TTC549 (cell line): Measurements from ENCODE around the gene KIAA0586.
"Not testable (repeated sequence)": the region's sequence is repeated elsewhere in the genome, so short reads cannot be mapped to it uniquely, and the experiment has no call there.

ENCODE experiments used
- FAIRE-seq: peaks from 2 replicates; lab custom pipeline; 2012; peaks lifted over from hg19 to GRCh38; lab: Jason Lieb, UNC

KIAA0586 gene

DNA sequence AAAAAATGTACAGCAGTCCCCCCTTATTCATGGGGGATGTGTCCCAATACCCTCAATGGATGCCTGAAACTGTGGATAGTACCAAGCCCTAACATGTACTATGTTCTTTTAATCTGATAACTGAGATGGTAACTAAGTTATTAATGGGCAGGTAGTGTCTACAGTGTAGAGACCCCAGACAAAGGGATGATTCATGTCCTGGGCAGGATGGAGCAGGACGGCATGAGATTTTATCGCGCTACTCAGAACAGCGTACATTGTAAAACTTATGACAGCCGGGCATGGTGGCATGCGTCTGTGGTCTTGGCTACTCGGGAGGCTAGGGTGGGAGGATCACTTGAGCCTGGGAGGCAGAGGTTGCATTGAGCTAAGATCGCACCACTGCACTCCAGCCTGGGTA, 37.1 kb downstream of the KIAA0586 start:
- FAIRE-seq = no peak

DNA sequence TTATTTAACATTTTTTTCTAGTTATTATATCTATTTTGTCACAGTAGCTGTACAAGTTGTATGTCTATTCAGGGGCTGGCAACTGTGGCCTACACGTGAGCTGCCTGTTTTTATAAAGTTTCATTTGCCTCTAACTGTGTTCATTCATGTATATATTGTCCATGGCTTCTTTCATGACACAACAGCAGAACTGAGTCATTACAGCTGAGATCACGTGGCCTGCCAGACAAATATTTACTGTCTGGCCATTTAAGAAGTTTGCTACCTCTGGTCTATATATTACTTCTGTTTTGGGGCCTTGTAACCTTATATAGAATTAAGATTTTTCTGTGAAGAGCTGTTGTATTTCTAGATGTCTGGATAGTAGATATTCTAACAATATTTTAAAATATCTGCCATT, 37.9 kb downstream of the KIAA0586 start:
- no peak for FAIRE-seq

DNA sequence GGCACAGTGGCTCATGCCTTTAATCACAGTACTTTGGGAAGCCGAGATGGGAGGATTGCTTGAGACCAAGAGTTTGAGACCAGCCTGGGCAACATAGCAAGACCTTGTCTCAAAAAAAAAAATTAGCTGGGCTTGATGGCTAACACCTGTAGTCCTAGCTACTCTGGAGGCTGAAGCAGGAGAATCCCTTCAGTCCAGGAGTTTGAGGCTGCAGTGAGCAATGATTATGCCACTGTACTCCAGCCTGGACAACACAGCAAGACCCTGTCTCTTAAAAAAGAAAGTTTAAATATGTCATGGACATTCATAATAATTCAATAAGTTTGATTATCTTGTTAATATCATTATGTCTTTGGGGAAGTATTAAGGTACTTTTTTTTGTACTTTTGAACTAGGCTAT, 38.9 kb downstream of the KIAA0586 start:
- FAIRE-seq = no peak

DNA sequence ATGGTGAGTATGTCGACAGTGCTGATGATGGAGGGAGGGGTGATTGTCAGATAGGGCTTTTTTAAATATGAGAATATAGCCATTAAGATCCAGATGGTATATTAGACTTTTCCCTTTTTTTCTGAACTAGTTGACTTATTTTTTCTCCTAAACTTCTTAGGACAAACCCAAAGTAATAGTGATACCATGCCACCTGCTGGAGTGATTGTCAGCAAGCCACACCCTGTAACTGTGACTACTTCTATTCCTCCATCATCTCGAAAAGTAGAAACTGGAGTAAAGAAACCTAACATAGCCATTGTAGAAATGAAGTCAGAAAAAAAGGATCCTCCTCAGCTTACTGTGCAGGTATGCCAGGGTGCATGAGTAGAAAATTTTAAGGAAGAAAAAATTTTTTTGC, 40.1 kb downstream of the KIAA0586 start:
- FAIRE-seq = no peak

DNA sequence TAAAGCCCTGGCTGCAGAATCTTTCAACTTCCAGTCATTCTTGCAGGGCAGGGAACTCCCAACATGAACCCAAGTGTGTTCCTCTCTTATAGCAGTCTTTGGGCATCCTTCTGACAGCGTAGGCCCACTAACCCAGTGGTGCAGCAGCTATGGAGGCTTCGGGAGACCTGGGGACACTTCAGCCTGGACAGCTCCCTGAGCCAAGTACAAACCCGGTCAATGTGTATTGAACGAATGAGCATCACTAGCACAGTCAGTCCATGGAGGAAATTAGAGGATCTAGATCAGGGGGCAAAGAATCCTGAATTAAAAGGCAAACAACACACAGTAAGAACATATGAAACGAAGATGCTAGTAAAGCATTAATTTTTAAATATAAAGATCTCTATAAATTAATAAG, 41.8 kb downstream of the KIAA0586 start:
- FAIRE-seq = no peak

DNA sequence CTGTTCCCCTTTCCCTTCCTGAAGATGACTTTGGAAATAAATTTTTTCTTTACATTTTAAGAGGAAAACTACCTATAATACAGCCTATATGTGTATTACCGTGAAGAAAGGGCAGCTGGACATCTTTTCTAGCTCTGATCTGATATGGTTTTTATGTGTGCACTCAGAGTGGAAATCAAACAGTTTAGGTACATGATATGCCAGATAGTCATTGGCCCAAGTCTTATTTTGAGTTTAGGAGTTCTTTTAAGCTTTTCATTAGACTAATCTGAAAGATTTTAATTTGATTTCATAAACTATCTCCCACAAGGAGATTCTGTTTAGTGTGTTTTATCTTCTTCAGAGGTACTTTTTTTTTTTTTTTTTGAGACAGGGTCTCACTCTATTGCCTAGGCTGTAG, 48.8 kb downstream of the KIAA0586 start:
- FAIRE-seq = no peak

DNA sequence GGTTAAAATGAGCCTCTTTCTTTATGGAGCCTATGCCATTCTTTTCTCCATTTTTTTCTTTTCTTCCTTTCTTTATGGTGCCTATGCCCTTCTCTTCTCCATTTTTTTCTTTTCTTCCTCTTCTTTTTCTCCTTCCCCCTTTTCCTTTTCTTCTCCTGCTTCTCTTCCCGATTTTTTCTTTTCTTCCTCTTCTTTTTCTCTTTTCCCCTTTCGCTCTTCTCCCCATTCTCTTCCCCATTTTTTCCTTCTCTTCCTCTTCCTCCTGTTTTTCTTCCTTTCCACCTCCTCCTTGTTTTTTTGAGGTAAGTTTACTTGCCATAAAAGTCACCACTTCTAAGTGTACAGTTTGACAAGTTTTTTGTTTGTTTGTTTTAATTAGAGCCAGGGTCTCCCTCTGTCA, 50.1 kb downstream of the KIAA0586 start:
- no peak for FAIRE-seq

DNA sequence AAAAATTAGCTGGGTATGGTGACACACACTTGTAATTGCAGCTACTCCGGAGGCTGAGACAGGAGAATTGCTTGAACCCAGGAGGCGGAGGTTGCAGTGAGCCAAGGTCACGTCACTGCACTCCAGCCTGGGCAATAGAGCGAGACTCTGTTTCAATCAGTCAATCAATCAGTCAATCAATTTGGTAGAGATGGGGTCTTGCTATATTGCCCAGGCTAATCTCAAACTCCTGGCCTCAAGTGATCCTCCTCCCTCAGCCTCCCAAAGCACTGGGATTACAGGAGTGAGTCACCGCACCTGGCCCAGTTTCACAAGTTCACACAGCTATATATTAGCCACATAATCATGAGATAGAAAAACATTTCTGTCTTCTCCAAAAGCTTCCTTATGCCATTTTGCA, 50.8 kb downstream of the KIAA0586 start:
- not testable (repeated sequence) for FAIRE-seq

DNA sequence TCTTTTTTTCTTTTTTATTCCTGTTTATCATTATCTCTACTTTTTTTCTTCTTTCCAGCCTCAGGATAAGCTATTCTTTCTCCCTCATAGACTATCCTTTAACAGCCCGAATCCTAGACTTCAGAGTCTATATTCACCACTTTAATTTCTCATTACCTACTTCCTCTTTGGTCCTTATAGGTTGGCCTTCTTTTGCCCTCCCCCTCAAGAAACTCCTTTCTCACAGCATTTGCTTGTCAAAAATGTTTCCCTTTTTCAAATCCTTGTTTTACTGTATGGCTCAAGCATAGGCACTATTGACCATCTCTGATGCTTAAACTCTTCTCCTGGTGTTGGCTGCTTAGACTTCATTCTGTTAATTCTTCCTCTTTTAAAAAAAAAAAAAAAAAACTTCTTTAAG, 52.5 kb downstream of the KIAA0586 start:
- FAIRE-seq = no peak

DNA sequence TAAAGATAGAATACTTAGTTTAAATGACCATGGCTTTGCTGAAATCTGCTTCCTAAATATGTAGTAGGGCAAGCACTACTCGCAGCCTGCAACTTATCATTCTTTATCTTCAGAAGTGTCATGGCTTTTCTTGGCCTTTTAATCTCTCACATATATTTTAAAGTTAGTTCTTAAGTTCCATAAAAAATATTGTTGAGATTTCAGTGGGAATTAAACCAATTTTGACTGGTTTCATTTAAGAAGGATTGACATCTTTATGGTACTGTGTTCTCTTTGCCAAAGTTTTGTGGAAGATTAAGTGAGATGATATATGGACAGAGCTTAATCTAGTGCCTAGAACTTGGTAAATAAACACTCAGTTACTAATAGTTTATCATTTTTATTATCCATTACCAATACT, 56.7 kb downstream of the KIAA0586 start:
- FAIRE-seq = no peak

DNA sequence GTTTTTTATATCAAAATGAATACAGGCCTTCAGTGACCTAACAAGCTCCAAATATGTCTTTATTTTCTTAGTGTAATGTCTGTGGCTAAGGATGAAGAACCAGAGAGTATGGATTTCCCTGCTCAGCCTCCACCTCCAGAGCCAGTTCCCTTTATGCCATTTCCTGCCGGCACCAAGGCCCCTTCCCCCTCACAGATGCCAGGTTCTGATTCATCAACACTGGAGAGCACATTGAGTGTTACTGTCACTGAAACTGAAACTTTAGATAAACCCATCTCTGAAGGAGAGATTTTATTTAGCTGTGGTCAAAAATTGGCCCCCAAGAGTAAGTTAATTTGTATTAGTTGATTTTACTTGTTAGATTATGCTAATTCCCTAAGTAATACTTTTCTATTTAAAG, 61.0 kb downstream of the KIAA0586 start:
- no peak for FAIRE-seq

DNA sequence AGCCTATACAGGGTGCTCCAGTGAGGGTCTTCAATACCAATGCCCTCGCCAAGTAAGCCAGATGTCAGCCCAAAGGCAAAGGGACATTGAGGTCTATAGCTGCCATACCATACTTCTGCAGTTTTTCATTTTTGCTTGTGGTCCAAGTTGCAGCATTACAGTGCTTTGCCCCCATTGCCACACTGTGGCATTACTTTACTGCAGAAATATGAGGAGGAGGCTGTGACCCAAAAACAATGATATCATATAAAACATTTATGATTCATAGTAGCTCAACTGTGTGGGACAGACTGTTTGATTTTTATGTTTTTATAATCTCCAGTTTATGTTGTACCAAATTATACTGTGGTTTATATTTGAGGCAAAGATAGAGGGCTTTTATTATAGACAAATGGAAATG, 64.1 kb downstream of the KIAA0586 start:
- FAIRE-seq = no peak

DNA sequence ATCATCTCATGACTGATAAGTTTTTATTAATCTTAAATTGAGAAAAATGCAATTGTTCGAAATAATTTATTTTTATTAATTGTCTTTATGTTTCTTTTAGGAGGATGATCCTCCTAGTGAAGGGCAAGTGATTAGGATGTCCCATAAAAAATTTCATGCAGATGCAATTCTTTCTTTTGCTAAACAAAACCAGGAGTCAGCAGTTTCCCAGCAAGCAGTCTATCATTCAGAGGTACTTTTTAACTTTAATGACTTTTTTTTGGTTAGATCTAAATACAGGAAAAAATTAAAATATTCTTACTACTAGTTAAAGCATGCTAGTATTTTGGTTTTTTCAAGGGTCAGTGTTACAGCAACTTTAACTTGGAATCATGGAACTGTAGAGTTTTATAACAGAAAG, 64.5 kb downstream of the KIAA0586 start:
- no peak for FAIRE-seq

DNA sequence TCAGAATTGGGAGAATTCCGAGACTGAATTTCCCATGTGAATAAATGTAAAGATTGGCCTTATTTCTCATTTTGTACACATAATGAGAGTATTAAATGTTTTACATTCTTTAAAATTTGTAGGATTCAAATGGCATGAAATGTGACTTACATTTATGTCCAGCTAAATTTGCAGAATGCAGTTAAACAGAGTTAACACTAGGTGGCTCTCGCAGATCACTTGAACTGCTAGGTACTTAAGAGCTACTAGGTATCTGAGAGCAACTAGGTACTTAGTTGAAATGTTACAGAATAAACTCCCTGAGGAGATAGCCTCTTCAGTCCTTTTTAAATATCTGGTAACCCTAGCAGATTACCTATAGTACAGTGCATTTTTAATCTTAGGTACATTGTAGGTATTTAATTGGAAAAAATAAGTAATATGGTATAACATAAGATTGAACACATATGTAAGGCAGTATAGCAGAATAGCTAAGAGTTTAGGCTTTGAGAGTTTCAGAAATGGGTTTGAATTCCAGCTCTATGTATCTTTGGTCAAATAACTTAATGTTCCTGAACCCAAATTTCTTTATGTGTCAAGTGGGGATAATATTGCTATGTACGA, 73.8 kb downstream of the KIAA0586 start:
- peak; percentile 86 for FAIRE-seq

DNA sequence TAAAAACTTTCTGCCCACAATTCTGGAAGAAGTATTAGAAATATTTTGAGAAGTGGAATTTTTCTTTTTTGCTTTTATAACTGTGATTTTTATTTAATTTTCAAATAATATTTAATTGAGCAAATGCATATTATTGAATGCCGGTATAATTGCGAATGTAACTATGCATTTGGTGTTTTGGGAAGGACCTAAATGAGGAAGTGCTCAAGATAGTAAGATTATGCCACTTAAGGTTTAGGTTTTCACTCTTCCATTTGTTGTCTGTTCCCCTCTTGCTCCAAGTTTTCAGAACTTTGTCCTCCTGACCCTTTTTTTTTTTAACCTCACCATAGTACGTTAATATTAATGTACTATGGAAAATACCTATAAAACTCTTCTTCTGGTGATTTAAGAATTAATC, 85.8 kb downstream of the KIAA0586 start:
- FAIRE-seq = no peak

DNA sequence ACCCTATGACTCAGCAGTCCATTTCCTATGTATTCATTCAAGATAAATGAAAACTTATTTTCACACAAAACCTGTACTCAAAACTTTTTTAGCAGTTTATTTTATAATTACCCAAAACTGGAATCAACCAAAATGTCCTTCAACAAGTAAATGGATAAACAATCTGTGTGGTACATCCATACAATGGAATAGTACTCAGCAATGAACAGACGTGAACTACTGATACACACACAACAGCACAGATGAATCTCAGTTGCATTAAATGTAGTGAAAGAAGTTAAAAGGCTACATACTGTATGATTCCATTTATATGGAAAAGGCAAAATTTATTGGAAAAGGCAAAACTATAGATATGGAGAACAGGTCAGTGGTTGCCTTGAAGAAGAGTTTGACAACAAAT, 90.1 kb downstream of the KIAA0586 start:
- no peak for FAIRE-seq

DNA sequence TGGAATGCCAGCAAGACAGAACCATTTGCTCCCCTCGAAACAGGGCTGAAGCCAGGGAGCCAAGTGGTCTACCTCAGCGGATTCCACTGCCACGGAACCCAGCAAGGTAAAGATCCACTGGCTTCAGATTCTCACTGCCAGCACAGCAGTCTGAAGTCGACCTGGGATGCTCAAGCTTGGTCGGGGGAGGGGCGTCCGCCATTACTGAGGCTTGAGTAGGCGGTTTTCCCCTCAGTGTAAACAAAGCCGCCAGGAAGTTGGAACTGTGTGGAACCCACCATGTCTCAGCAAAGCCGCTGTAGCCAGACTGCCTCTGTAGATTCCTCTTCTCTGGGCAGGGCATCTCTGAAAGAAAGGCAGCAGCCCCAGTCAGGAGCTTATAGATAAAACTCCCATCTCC, 98.2 kb downstream of the KIAA0586 start:
- FAIRE-seq = not testable (repeated sequence)

DNA sequence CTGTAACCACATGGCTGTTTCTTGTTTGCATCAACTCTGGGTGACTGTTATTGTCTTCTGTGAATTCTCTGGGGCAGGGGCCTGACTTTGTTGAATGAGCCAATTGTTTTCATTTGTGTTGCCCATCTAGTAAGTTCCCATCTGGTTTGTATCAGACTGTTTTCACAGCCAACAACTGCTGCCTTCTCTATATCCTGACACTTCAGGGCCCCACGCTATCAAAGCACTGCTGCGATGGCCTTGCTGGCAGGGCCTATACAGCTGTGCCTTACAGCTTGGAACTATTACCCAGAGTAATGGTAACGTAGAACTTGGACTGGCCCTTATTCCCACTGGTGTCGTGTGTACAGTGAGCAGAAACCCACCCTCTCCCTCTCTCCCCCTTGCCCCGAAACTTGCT, 105.9 kb downstream of the KIAA0586 start:
- no peak for FAIRE-seq

DNA sequence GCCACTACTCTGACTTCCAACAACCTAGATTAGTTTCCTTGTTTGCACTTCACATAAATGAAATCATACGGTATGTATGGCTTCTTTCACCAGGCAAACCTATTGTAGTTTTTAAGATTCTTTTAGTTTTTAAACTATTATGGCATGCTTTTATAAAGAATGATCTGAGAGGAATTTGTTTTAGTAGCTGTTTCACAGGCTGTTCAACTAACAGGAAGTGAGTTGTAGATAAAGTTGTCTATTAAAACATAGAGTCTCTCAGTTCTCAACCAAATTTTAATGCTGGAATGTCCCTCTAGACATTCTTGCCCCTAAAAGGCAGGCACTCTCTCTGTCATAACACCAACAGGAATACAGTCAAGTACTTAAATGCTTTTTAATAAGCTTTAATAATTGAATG, 107.5 kb downstream of the KIAA0586 start:
- FAIRE-seq = no peak

DNA sequence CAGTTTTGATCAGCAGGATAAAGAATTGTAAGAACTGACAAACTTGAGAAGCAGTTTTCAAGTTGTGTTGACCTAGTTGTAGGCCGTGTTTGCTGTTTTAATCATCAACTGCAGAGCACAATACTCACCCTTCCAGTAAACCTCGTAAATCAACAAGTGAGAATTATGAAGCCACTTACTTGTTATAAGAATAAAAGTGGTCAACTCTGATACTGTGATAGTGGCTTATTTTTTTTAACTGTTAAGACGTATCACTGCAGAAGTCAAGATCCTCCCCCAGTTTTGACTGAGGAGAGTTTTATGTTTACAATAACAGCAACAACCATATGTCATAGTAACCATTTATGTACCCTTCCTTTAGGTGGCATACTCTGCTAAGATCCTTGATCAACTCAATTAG, 109.5 kb downstream of the KIAA0586 start:
- FAIRE-seq = no peak

DNA sequence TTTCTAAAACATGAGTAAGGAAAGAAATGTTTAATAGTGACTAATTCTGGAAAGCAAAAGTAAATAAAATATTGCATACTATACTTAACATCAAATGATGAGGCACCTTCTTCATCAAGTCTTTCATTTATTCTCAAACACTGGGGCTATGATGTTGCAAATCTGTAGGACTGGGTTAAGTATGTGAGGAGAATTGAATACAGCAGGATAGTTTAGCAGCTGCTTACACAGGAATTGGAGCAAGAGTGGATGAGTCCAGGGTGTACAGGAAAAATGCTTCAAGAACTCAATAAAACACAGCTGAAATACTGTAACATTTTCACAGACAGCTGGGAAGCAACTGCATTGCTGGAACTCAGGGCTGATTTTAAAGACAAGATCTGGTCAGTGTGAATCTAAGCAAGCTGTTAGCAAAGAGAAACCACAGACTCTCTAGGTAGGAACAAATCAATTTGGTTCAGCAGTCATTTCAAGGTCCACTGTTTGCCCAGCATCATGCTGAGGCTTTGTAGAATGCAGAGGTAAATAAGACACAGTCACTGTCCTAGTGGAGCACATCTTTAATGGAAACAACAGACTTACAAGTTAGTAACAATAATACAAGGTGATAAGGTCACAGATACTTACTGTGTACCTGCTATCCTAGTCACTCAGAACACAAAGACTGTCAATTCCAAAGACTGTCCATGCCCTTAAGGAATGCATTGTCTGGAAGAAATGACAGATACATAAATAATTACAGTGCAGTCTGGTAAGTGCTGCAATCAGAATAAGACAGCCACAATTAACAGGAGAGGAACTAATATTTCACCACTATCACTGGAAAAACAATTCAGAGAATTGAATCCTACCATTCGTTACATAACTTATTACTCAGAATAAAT, 113.5 kb downstream of the KIAA0586 start:
- FAIRE-seq = no peak

DNA sequence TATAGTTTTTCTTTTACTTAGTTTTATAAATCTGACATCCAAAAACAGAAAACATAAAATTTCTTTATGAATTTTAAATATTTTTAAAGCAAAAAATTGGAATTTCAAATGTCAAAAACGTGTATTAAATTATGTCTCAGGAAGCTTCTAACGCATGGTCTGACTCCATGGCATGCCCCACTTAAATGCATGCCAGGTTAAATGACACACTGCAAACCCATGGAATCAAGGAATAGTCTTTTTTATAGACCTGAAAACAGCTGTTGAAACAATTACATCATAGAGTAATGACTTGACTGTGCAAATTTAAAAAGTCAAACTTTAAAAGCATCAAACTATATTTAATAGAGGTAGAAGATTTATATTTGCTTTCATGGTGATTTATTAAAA, 114.1 kb downstream of the KIAA0586 start:
- FAIRE-seq = no peak

DNA sequence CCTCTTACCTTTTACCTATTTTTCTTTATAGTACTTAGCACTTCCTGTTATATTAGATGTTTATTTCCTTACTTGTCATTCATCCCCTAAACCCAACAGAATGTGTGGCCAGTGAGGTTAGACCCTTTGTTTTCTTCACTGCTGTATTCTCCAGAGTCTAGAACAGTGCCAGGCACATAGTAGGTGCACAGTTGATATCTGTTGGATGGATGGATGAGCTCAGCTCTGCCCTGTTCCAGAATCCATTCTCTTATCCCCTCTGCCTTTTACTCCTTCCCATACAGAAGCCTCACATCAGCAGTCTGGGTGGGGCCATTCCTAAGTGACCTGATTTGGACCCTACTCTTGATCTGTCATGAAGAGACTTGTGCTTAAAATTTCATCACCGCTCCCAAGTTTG, 115.7 kb downstream of the KIAA0586 start:
- no peak for FAIRE-seq

DNA sequence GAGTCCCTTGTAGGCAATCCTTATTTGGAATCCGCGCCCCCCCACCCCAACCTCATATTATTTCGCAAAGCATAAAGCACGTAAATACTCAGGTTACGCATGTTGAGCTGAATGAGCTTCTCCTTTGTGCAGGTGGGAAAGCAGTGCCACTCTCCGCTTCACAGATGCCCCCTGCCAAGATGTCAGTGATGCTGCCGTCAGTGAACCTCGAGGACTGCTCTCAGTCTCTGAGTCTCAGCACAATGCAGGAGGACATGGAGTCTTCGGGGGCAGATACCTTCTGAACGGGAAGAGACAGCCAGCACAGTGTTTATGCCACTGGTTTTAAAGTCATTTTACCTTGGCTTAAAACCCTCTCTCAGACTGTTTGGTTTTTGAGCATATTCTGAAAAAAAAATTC, 120.1 kb downstream of the KIAA0586 start:
- FAIRE-seq = no peak
